ENCODE measurements around the gene SLU7.

SLU7 gene

DNA sequence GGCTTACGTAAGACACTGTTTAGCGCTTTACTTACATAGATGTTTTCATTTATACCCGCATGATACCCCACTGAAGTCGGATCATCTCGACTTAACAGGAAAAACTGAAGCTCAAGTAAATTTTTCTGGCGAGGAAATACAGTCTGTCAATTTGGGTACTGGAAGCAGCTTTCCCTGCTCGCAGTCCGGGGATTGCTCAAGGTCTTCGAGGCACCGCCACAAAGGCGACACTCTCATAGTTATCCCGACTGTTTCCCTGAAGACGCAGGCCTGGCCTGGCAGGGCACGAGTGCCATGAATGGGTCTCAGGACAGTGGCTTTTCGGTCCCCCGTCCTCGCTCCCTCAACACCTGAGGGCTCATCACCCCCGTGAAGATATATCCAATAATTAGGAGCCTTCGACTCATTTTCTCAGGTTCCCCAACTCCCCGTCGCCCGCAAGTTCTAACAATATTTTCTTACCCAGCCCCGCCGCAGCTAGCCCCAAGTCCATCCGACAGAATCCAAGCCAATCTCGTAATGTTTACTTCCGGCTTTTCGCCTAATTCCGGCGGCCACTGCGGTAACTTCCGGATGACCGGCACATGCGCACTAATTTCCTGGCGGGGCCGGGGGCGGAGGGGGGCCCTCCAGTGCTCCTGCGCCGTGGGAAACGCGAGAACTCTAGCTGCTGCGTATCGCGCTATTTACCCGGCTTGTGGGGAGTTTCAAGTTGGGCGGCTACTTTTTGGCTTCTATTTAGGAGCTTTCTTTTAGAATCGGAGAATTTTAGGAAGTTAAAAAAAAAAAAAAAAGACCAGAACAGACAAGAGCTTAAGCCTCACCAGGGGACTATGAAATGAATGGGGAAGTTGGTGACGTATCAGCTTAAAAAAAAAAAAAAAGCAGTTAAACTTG lies at the start of gene SLU7:
SLU7 (minus strand) TSS at position 521 of the 897 bp plus-strand sequence. CDS start 3,787 bp downstream, outside the sequence.
- peak within 1 kb of the TSS; percentile 69 to 80 for H3K4me3 ChIP-seq (ENCODE audit: low read depth in 1 of 2, low read length in 2 of 2)
- H3K4me1 ChIP-seq (ENCODE audit: insufficient read depth, low read length) = peaks cover 55% of the 10 kb centered on the region
- H3K9ac ChIP-seq (ENCODE audit: low read depth, low read length) = peak within 1 kb of the TSS; percentile 75
- TF ChIP-seq, protein P1, sequence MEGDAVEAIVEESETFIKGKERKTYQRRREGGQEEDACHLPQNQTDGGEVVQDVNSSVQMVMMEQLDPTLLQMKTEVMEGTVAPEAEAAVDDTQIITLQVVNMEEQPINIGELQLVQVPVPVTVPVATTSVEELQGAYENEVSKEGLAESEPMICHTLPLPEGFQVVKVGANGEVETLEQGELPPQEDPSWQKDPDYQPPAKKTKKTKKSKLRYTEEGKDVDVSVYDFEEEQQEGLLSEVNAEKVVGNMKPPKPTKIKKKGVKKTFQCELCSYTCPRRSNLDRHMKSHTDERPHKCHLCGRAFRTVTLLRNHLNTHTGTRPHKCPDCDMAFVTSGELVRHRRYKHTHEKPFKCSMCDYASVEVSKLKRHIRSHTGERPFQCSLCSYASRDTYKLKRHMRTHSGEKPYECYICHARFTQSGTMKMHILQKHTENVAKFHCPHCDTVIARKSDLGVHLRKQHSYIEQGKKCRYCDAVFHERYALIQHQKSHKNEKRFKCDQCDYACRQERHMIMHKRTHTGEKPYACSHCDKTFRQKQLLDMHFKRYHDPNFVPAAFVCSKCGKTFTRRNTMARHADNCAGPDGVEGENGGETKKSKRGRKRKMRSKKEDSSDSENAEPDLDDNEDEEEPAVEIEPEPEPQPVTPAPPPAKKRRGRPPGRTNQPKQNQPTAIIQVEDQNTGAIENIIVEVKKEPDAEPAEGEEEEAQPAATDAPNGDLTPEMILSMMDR (IDR thresholded peaks at IDR 0.05; ENCODE audit: borderline replicate concordance, extremely low read depth, low read length, poor library complexity, severe bottlenecking) = no peak
- TF ChIP-seq EZH2 (IDR thresholded peaks at IDR 0.05; ENCODE audit: borderline replicate concordance, low read depth, low read length, severe bottlenecking) = no peak
- peak within 1 kb of the TSS; percentile 78 for H3K4me2 ChIP-seq (ENCODE audit: insufficient read depth, low read length)
- peak; percentile 94 for DNase-seq
- H3K79me2 ChIP-seq (ENCODE audit: insufficient read depth, low read length) = peaks cover 66% of the 10 kb centered on the region
- H3K27ac ChIP-seq (ENCODE audit: low read length) = peak within 1 kb of the TSS; percentile 87
- H3K27me3 ChIP-seq (ENCODE audit: insufficient read depth, low read length, poor library complexity) = no peaks in the 10 kb centered on the region
- peak within 1 kb of the TSS; percentile 80 for H2AFZ ChIP-seq (ENCODE audit: low read depth, low read length)
- H3K9me3 ChIP-seq (ENCODE audit: insufficient read depth, low read length, severe bottlenecking) = no peaks in the 10 kb centered on the region
- peaks cover 33% of the 10 kb centered on the region for H3K36me3 ChIP-seq (ENCODE audit: insufficient read depth, low read length)
- H4K20me1 ChIP-seq (ENCODE audit: insufficient read depth, low read length) = peaks cover 5% of the 10 kb centered on the region; the same call in 1 of the 2 replicates
- peak; percentile 78 for ATAC-seq (ENCODE audit: insufficient read depth, low read depth)

DNA sequence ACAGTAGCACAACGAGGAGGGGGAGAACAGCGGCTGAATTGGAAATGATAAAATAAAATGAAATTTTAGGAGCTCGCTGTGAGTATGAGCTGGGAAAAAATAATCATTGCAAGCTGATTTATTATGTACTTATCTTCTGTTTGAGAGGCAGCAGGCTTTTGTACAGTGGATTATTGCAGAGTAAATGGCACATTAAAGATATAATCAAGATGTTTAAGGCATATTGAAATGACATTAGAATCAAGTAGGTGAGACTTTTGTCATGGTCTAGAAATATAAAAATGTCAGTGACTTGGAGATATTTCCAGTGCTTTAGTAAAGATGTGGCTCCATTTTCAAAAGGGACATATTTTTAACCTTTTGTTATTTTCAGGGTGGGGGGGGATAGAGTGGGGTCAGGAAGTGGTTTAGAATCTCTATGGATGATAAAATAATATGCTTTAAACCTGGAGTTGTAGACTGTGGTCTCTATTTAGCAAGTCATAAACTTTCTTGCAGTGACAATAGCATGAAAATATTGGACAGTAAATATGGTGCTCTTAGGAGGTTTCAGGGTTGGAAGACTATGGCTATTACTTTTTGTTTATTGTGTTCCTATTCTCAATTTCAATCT lies 49.6 kb upstream of the SLU7 start:
- no peak; the same call in 2 of the 3 replicates for ATAC-seq (ENCODE audit: insufficient read depth, low read depth)
- DNase-seq = no peak
- peak overlapping the region; percentile 47 for H3K9ac ChIP-seq (ENCODE audit: low read depth, low read length)
- peak overlapping the region in 1 of 2 experiments; percentile 48; a peak in 2 of 4 replicates for H3K4me3 ChIP-seq (ENCODE audit: low read depth in 1 of 2, low read length in 2 of 2)
- H3K4me2 ChIP-seq (ENCODE audit: insufficient read depth, low read length) = peak overlapping the region; percentile 62
- peaks cover 3% of the 10 kb centered on the region; the same call in 1 of the 2 replicates for H3K79me2 ChIP-seq (ENCODE audit: insufficient read depth, low read length)
- H3K4me1 ChIP-seq (ENCODE audit: insufficient read depth, low read length) = peaks cover 61% of the 10 kb centered on the region
- H3K27ac ChIP-seq (ENCODE audit: low read length) = peak overlapping the region; percentile 82
- peak overlapping the region; percentile 65; the same call in 1 of the 2 replicates for H2AFZ ChIP-seq (ENCODE audit: low read depth, low read length)
- TF ChIP-seq EZH2 (IDR thresholded peaks at IDR 0.05; ENCODE audit: borderline replicate concordance, low read depth, low read length, severe bottlenecking) = no peak
- TF ChIP-seq, protein P1 (IDR thresholded peaks at IDR 0.05; ENCODE audit: borderline replicate concordance, extremely low read depth, low read length, poor library complexity, severe bottlenecking) = no peak
- H4K20me1 ChIP-seq (ENCODE audit: insufficient read depth, low read length) = no peaks in the 10 kb centered on the region
- H3K36me3 ChIP-seq (ENCODE audit: insufficient read depth, low read length) = no peaks in the 10 kb centered on the region
- no peaks in the 10 kb centered on the region for H3K27me3 ChIP-seq (ENCODE audit: insufficient read depth, low read length, poor library complexity)
- H3K9me3 ChIP-seq (ENCODE audit: insufficient read depth, low read length, severe bottlenecking) = no peaks in the 10 kb centered on the region

DNA sequence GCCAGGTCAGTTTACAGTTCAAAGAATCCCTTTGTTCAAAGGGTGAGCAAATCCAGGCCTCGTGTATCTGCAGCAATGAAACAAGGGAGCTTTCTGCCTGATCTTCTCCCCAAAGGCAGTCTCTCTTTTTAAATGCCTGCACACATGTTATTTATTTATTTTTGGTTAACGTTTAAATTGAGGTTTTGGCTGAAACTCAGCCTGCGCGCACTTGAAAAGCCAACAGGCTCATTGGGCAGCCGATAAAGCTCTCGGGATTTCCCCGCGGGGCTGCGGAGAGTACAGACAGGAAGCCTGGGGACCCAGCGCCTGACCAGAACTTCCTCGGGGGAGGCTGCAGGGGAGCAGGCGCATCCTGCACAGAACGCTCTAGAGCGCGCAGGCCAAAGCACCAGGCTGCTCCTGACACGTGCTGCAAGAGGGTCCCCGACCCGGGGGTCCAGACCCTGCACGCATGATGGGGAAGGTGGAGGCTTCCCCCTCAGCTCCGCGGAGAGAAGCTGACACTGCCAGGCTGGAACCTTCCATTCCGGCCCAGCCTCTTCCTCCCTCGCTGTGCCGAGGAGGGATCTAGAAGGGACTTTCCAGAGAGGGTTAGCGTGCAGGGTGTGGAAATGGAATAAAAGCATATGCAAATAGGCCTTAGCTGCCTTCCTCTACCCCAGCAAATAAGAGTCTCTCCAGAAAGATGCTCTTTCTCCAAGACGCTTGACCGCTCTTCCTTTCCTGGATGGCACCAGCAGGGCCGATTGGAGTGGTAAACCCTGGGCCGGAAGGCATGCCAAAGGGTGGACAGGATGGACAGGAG lies 48.9 kb upstream of the SLU7 start:
- Histone ChIP-seq H3K36me3 (ENCODE audit: insufficient read depth, low read length) (no peaks in the 10 kb centered on the region), H3K4me1 (ENCODE audit: insufficient read depth, low read length) (peaks cover 61% of the 10 kb centered on the region), H3K4me3 (ENCODE audit: low read depth in 1 of 2, low read length in 2 of 2) (peak overlapping the region in 1 of 2 experiments; percentile 48; a peak in 2 of 4 replicates), H3K4me2 (ENCODE audit: insufficient read depth, low read length) (peak overlapping the region; percentile 62), H3K9me3 (ENCODE audit: insufficient read depth, low read length, severe bottlenecking) (no peaks in the 10 kb centered on the region), H2AFZ (ENCODE audit: low read depth, low read length) (peak overlapping the region; percentile 65), H3K27me3 (ENCODE audit: insufficient read depth, low read length, poor library complexity) (no peaks in the 10 kb centered on the region), H3K27ac (ENCODE audit: low read length) (peak overlapping the region; percentile 82), H4K20me1 (ENCODE audit: insufficient read depth, low read length) (no peaks in the 10 kb centered on the region), H3K79me2 (ENCODE audit: insufficient read depth, low read length) (peaks cover 3% of the 10 kb centered on the region; the same call in 1 of the 2 replicates), H3K9ac (ENCODE audit: low read depth, low read length) (peak overlapping the region; percentile 47)
- peak; percentile 93 for ATAC-seq (ENCODE audit: insufficient read depth, low read depth)
- no peak for TF ChIP-seq EZH2 (IDR thresholded peaks at IDR 0.05; ENCODE audit: borderline replicate concordance, low read depth, low read length, severe bottlenecking)
- TF ChIP-seq, protein P1 (IDR thresholded peaks at IDR 0.05; ENCODE audit: borderline replicate concordance, extremely low read depth, low read length, poor library complexity, severe bottlenecking) = no peak
- peak; percentile 86 for DNase-seq
